DOHH2 (cell line): Measurements from ENCODE around the gene STK4.

ENCODE experiments used
- CTCF ChIP-seq: fragments of 200-600 bp; sonication (generic); IDR thresholded peaks from one replicate; pipeline ENCODE4 v1.5.1; 2014; ENCODE audit warnings: antibody characterized with exemption, mild to moderate bottlenecking, low read depth, low read length; ENCODE audit not compliant: poor library complexity, severe bottlenecking
- EZH2phosphoT487 ChIP-seq: fragments of 200-600 bp; sonication (generic); IDR thresholded peaks from 2 replicates; pipeline ENCODE4 v1.6.1; 2017; ENCODE audit warnings: borderline replicate concordance, mild to moderate bottlenecking, antibody characterized with exemption, low read length, moderate library complexity, mixed read lengths

DNA sequence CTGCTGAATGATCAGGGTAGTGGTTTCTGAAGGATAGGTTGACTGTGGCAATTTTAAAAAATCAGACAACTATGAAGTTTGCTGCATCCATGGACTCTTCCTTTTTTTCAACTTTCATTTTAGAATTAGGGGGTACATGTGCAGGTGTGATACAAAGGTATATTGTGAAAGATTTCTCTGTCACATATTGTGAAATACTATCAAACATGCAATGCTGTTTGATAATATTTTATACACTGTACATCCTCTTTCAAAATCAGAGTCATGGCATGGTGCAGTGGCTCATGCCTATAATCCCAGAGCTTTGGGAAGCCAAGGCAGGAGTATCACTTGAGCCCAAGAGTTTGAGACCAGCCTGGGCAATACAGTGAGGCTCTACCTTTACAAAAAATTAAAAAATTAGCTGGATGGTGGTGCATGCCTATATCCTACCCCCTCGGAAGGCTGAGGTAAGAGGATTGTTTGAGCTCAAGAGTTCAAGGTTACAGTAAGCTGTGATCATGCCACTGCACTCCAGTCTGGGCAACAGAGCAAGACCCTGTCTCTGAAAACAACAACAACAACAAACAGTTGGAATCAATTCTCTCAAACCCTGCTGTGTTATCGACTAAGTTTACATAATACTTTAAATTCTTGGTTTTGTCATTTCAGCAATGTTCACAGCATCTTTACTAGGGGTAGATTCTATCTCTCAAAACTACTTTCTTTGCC lies 153.4 kb downstream of the STK4 start:
- TF ChIP-seq CTCF (no peak), EZH2phosphoT487 (no peak)
